Astrocyte (in vitro differentiated cells and primary cell): ENCODE data around the gene ARIH2. TPM values are rescaled to one million over a fixed set of nuclear protein-coding genes. Genes with fewer than 3 reads are reported as not detected.

ENCODE experiments used
- DNase-seq: peaks from one replicate; pipeline ENCODE4 v3.0.0-alpha.2; 2010; ENCODE audit warnings: low read depth
- FAIRE-seq: peaks from 2 replicates; lab custom pipeline; 2011; peaks lifted over from hg19 to GRCh38; lab: Jason Lieb, UNC
- H2AFZ ChIP-seq: 2 replicates; pipeline ENCODE4 v1.6.0; 2012; ENCODE audit warnings: low read depth, low read length, inconsistent platforms
- H3K27ac ChIP-seq: 2 replicates; pipeline ENCODE4 v1.5.1; 2011; ENCODE audit warnings: low read depth, low read length, inconsistent platforms
- H3K27me3 ChIP-seq: 2 replicates; pipeline ENCODE4 v1.6.0; 2011; ENCODE audit warnings: low read length, inconsistent platforms; ENCODE audit not compliant: insufficient read depth
- H3K36me3 ChIP-seq: 2 replicates; pipeline ENCODE4 v1.5.1; 2011; ENCODE audit warnings: low read length, inconsistent platforms; ENCODE audit not compliant: insufficient read depth
- H3K4me1 ChIP-seq: 2 replicates; pipeline ENCODE4 v1.5.1; 2011; ENCODE audit warnings: low read length, inconsistent platforms; ENCODE audit not compliant: insufficient read depth
- H3K4me2 ChIP-seq: 2 replicates; pipeline ENCODE4 v1.6.0; 2012; ENCODE audit warnings: low read length, inconsistent platforms
- H3K4me3 ChIP-seq: 2 replicates; pipeline ENCODE4 v1.5.1; 2011; ENCODE audit warnings: low read depth, mild to moderate bottlenecking, low read length, inconsistent platforms; ENCODE audit not compliant: insufficient read depth
- H3K79me2 ChIP-seq: 2 replicates; pipeline ENCODE4 v1.6.0; 2012; ENCODE audit warnings: mild to moderate bottlenecking, low read length, inconsistent platforms; ENCODE audit not compliant: insufficient read depth
- H3K9ac ChIP-seq: 2 replicates; pipeline ENCODE4 v1.6.0; 2012; ENCODE audit warnings: mild to moderate bottlenecking, low read length, inconsistent platforms
- H3K9me3 ChIP-seq: 2 replicates; pipeline ENCODE4 v1.5.1; 2012; ENCODE audit warnings: low read depth, mild to moderate bottlenecking, low read length, inconsistent platforms; ENCODE audit not compliant: insufficient read depth
- H4K20me1 ChIP-seq: 2 replicates; pipeline ENCODE4 v1.6.0; 2012; ENCODE audit warnings: low read length, inconsistent platforms; ENCODE audit not compliant: insufficient read depth
- H3K27ac Mint-ChIP-seq: one replicate; pipeline ENCODE4 v1.8.0; 2021; ENCODE audit warnings: mild to moderate bottlenecking, mixed read lengths; ENCODE audit not compliant: unreplicated experiment
- H3K27me3 Mint-ChIP-seq: one replicate; pipeline ENCODE4 v1.8.0; 2021; ENCODE audit warnings: low read depth, mixed read lengths; ENCODE audit not compliant: unreplicated experiment
- H3K36me3 Mint-ChIP-seq: one replicate; pipeline ENCODE4 v1.8.0; 2021; ENCODE audit warnings: low read depth, mixed read lengths; ENCODE audit not compliant: unreplicated experiment
- H3K4me1 Mint-ChIP-seq: one replicate; pipeline ENCODE4 v1.8.0; 2021; ENCODE audit warnings: low read depth, mixed read lengths; ENCODE audit not compliant: unreplicated experiment
- H3K4me3 Mint-ChIP-seq: one replicate; pipeline ENCODE4 v1.8.0; 2021; ENCODE audit warnings: mild to moderate bottlenecking, moderate library complexity, mixed read lengths; ENCODE audit not compliant: unreplicated experiment
- H3K9me3 Mint-ChIP-seq: one replicate; pipeline ENCODE4 v1.8.0; 2021; ENCODE audit warnings: mild to moderate bottlenecking, mixed read lengths; ENCODE audit not compliant: unreplicated experiment
- EZH2 ChIP-seq: IDR thresholded peaks from 2 replicates; pipeline ENCODE4 v1.6.1; 2012; ENCODE audit warnings: mild to moderate bottlenecking, low read length, inconsistent platforms; ENCODE audit not compliant: insufficient read depth
- total RNA-seq: library from RNA; stranded (reverse); gene quantifications from 2 replicates; pipeline ENCODE4 v1.2.1, GENCODE V29; 2021
- TF ChIP-seq, protein P1 (sequence below): IDR thresholded peaks from 2 replicates; pipeline ENCODE4 v1.5.1; 2011; ENCODE audit warnings: low read depth, mild to moderate bottlenecking, inconsistent platforms, low read length, moderate library complexity; ENCODE audit not compliant: insufficient read depth

Gene ARIH2
- total RNA-seq, 1 donor from 2014 or later: 94.6 TPM

DNA sequence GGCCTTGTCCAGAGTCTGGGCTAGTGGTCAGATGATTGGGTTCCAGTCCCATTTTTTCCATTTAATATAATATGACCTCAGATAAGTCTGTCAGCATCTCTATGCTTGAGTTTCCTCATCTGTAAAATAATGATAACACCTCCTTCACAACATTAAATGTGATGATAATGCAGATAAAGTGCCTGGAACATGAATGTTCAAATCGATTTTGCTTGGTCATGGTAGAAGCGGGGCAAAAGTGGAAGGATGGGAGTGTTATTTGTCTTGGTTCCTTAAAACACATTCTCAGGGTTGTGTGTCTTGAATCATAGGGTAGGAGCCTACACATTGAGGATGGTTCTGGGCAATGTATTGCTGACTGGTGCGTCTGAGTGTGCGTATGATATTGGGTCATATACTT, 16.9 kb downstream of the ARIH2 start:
- TF ChIP-seq, protein P1, sequence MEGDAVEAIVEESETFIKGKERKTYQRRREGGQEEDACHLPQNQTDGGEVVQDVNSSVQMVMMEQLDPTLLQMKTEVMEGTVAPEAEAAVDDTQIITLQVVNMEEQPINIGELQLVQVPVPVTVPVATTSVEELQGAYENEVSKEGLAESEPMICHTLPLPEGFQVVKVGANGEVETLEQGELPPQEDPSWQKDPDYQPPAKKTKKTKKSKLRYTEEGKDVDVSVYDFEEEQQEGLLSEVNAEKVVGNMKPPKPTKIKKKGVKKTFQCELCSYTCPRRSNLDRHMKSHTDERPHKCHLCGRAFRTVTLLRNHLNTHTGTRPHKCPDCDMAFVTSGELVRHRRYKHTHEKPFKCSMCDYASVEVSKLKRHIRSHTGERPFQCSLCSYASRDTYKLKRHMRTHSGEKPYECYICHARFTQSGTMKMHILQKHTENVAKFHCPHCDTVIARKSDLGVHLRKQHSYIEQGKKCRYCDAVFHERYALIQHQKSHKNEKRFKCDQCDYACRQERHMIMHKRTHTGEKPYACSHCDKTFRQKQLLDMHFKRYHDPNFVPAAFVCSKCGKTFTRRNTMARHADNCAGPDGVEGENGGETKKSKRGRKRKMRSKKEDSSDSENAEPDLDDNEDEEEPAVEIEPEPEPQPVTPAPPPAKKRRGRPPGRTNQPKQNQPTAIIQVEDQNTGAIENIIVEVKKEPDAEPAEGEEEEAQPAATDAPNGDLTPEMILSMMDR: no peak
- TF ChIP-seq EZH2: no peak
- Histone ChIP-seq H3K4me2 (no peak overlapping the region), H3K27me3 (no peaks in the 10 kb centered on the region), H3K4me1 (no peaks in the 10 kb centered on the region), H4K20me1 (peaks cover 62% of the 10 kb centered on the region), H3K79me2 (peaks cover 84% of the 10 kb centered on the region), H3K9me3 (no peaks in the 10 kb centered on the region), H3K9ac (no peak overlapping the region), H3K27ac (no peak overlapping the region), H3K4me3 (no peak overlapping the region), H2AFZ (no peak overlapping the region), H3K36me3 (peaks cover 10% of the 10 kb centered on the region)
- H3K4me1 Mint-ChIP-seq: peaks cover 6% of the 10 kb centered on the region
- H3K4me3 Mint-ChIP-seq: no peak overlapping the region
- DNase-seq (no peak), FAIRE-seq (no peak)
- H3K9me3 Mint-ChIP-seq: no peaks in the 10 kb centered on the region
- no peaks in the 10 kb centered on the region for H3K27me3 Mint-ChIP-seq
- H3K36me3 Mint-ChIP-seq: peaks cover 15% of the 10 kb centered on the region
- H3K27ac Mint-ChIP-seq: no peak overlapping the region

DNA sequence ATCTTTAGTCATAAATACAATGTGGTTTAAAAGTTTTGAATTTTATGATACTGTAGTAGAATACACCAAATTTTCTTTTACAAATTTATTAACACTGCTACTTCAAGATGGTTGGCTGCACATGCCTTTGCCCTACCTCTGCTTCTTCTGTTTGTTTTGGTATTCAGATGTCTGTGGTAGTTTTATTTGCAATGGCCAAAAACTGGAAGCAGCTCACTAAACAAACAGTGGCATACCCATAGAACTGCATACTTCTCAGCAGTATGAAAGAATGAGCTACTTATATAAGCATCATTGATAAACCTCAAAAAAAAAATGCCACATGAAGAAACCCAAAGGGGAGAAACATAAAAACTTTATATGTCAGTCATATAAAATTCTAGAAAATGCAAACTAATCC, 19.5 kb downstream of the ARIH2 start:
- Mint-ChIP-seq H3K27me3 (no peaks in the 10 kb centered on the region), H3K27ac (no peak overlapping the region), H3K4me3 (no peak overlapping the region), H3K36me3 (peaks cover 11% of the 10 kb centered on the region), H3K4me1 (no peaks in the 10 kb centered on the region), H3K9me3 (no peaks in the 10 kb centered on the region)
- no peaks in the 10 kb centered on the region for H3K4me1 ChIP-seq
- no peaks in the 10 kb centered on the region for H3K9me3 ChIP-seq
- H3K4me2 ChIP-seq: no peak overlapping the region
- H4K20me1 ChIP-seq: peaks cover 44% of the 10 kb centered on the region
- H3K36me3 ChIP-seq: peaks cover 10% of the 10 kb centered on the region
- peaks cover 73% of the 10 kb centered on the region for H3K79me2 ChIP-seq
- no peaks in the 10 kb centered on the region for H3K27me3 ChIP-seq
- DNase-seq (no peak), FAIRE-seq (no peak)
- no peak overlapping the region for H3K4me3 ChIP-seq
- H3K9ac ChIP-seq: no peak overlapping the region
- TF ChIP-seq, protein P1: no peak
- no peak for TF ChIP-seq EZH2
- H3K27ac ChIP-seq: no peak overlapping the region
- no peak overlapping the region for H2AFZ ChIP-seq

DNA sequence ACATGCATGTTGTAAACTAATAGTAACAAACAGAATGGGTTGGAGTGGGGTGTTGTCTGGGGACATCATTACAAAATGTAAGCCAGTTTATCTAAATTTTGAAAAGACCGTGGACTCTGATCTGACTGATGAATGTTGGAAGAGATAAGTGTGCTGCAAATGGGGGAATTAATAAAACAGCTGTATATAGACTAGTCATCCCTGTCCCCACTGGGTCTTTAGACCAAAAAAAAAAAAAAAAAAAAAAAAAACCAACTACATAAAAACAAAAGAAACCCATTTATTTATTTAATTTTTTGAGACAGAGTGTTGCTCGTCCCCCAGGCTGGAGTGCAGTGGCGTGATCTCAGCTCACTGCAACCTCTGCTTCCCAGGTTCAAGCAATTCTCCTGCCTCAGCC, 20.0 kb downstream of the ARIH2 start:
- Mint-ChIP-seq H3K4me3 (no peak overlapping the region), H3K36me3 (peaks cover 11% of the 10 kb centered on the region)
- no peak for FAIRE-seq

More for the DNA sequence above, 20.0 kb downstream of the ARIH2 start:
- H3K4me1 Mint-ChIP-seq: no peaks in the 10 kb centered on the region
- Histone ChIP-seq H3K4me2 (no peak overlapping the region), H3K27ac (no peak overlapping the region), H3K27me3 (no peaks in the 10 kb centered on the region), H3K4me1 (no peaks in the 10 kb centered on the region), H3K79me2 (peaks cover 74% of the 10 kb centered on the region), H3K36me3 (peaks cover 9% of the 10 kb centered on the region), H3K9ac (no peak overlapping the region), H3K9me3 (no peaks in the 10 kb centered on the region), H3K4me3 (no peak overlapping the region), H4K20me1 (peaks cover 46% of the 10 kb centered on the region), H2AFZ (no peak overlapping the region)
- TF ChIP-seq, protein P1: no peak
- no peak for TF ChIP-seq EZH2
- no peaks in the 10 kb centered on the region for H3K27me3 Mint-ChIP-seq
- no peak overlapping the region for H3K27ac Mint-ChIP-seq
- H3K9me3 Mint-ChIP-seq: no peaks in the 10 kb centered on the region
- no peak for DNase-seq
